HG02840 (cell line): ENCODE data around the gene ADGRB2.

Experiments
- ATAC-seq: cut with Tn5 transposase; IDR thresholded peaks from one replicate; pipeline ENCODE4 v1.9.1; 2021; ENCODE audit warnings: mild to moderate bottlenecking, moderate library complexity, moderate number of reproducible peaks; ENCODE audit not compliant: unreplicated experiment, low FRiP score

The ADGRB2 gene

DNA sequence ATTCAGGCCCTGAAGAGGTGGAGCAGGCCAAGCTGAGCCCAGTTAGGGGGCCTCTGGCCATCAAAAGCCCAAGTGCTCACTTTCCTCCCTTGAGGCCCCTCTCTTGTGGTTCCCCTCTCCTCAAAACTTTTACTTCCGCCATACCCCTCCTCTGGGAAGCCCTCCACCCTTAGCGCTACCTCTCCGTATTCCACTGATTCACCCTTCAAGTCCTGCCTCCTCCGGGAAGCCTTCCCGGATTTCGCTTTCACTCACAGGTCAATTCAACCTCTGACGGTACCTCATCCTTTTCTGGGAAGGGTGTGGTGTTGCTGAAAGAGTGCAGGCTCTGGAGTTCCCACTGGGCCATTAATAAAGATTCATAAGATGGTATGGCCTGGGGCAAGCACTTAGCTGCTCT lies 32.6 kb upstream of the ADGRB2 start:
- no peak for ATAC-seq

GRCh38 chr1:31795801-31796621 lies 31.9 kb upstream of the ADGRB2 start:
- ATAC-seq = no peak

DNA sequence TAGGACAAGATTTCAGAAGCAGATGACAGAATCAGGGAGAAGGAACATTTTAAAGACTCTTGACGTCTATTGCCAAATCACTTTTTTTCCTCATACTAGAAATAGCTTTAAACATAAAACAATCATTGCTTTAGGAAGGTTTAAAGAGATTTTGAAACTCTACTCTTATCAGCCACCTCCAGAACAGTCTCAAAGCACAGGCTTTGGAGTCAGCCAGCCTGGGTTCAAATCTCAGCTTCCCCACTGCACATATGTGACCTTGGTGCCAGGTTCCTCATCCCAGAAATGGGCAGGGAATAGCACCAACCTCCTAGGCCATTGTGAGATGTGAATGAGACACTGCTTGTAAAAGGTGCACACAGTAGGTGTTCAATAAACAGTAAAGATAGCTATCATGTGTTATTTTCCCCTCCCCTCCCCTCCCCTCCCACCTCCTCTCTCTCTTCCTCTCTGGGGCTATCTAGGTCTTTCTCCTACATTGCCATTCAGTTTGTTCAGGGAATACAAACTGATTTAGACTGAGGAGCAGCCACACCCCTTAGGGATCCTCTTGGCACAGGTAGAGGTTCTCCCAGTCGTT lies 31.0 kb upstream of the ADGRB2 start:
- ATAC-seq = no peak

DNA sequence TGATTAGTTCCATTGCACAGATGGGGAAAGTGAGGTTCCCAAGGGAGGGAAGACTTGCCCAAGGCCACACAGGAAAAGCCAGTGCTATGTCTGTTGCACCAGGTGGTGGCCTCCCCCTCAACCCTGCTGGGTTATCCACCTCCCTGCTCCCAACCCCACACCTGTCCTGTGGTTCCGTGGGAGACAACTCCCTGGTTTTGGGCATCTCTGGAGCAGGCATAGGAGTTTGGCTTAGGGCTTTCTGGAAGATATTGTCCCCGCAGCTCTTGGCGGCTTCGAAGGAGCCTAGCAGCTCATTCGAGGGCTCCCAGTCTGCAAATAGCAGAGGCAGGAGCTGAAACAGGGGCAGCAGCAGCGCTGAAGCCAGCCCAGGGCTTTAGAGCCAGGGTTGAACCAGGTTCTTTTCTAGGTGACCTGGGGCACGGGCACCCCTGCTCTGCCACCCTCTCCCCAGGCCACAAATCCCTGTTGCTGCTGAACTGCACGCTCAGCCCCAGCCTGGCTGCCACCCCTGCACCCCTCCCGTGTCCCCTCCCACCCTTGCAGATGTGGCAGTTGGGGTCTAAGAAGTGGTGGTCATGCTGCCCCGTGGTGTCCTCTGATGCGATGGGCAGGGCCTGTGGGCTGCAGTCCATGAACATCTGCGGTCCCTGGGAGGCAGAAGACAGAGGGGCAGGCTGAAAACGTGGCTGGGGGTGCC lies 29.6 kb upstream of the ADGRB2 start:
- no peak for ATAC-seq

GRCh38 chr1:31793086-31793485 lies 28.9 kb upstream of the ADGRB2 start:
- no peak for ATAC-seq

DNA sequence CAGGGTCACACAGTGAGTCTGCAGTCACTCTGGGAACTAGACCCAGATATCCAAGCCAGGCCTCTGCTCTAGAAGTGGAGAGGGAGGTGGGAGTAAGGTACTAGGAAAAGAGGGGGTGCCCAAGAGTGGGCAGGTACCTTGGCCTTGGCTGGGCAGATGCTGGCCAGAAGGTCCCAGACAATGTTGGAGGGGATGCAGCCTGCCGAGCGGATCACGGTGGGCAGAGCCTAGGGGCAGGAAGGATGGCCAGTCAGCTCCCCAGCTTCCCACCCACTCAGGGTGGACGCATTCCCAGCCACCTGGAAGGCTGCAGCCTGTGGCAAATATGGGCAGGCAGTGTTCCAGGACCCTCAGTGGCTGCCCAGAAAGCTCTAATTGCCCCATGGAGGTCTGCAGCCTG lies 28.4 kb upstream of the ADGRB2 start:
- no peak for ATAC-seq

DNA sequence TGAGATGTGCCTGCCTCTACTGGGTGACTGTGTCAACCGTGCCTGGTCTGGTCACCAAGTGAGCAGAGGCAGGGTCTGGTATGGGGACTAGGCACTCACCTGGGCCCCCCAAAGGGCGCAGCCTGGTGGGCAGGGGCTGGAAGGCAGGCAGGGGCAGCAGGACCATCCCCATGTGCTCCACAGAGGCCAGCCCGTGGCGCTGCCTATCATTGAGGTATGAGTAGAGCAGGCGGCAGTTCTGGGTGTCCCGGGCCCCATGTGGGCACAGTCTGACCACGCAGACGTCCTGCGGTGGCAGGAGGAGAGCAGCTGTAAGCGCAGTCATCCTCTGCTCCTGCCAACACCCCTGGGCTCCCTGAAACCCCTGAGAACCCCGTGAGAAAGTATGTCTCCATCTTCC lies 28.0 kb upstream of the ADGRB2 start:
- no peak for ATAC-seq

GRCh38 chr1:31791131-31791858 lies 27.2 kb upstream of the ADGRB2 start:
- ATAC-seq = no peak

DNA sequence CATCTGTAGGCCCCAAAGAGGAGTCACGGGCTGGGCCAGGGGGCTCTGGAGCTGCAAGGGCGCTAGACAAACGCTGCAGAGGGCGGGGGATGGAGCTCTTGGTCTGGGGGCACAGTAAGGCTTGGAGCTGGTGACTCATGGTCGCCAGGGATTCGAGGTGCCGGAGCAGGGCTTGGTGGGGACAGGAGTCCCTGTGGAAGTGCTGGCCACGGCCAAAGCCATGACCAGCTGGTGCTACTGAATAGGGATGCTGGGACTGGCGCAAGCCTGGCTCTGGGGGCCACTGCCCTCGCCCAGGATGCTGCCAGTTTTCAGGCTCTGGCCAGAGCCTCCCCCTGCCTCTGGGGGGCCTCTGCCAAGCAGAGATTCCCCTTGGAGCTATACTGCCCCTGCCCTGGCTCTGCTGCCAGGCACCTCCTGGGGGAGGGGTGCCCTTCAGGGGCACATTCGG lies 26.5 kb upstream of the ADGRB2 start:
- ATAC-seq = no peak

- no peak for ATAC-seq
These were observed 26.0 kb upstream of the ADGRB2 start for GRCh38 chr1:31790140-31790539.

DNA sequence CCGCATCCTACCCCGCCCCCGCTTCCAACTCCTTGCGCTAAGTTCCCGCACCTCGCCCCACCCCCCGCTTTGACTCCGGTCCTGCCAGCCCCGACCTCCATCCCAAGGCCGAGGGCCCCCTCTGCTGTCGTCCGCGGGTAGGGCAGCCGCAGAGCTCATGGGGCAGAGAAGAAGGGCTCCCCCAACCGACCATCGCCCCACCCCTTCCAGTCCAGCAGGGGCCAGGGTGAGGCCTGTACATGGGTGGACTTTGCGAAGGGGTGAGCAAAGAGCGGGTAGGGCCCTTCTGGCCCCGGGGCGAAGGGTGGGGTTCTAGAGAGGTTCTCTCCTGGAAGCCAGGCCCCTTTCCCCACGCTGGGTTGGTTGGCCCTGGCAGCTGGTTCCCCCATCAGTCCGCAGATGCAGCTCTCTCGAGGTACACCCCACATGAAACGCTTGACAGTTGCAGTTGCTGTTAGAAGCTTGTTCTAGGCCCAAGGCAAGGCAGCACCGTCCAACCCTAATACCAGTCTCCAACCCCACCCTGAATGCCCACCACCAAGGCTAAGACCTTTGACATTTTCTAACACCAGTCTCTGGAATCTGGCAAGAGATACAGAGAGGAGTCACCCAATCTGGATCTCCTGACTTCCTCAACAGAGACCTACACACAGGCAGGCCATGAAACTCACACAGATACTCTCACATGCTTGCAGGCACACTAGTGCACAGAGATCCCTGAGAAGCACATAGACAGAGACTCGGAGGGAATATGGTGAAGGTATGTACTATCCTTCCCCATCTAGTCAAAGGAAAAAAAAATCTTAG lies 25.3 kb upstream of the ADGRB2 start:
- ATAC-seq = peak; percentile 38

- peak; percentile 16 for ATAC-seq
These were observed 24.7 kb upstream of the ADGRB2 start for GRCh38 chr1:31788825-31789256.

DNA sequence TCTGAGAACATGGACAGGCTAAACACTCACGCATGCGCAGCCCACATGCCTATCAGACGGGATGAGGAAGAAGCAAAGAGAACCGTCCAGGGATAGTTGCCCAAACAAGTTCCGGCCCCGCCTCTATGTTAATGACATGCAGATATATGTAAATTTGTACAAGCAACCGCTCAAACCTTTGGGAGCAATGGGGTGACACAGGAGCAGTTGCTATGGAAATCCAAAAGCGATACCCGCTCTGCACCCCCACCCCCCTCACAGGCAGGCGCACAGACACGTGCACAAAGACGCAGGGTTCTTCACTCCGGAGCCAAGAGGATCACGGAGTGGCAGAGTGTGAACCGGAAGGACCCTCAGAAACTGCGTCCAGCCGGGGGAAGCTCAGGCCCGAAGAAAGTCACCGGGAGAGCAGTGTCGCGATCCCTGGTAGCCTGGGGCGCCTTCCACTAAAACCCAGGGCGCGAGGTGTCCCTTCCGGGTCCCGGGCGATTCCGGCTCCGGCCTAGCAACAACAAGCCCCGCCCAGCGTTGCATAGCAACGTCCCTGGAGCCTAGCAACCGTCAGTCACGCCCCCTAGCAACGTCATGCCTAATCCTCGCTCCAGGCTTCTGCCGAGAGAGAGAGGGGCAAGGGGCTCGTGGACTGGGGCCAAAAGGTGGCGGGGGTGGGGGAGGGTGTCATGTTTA lies 24.1 kb upstream of the ADGRB2 start:
- peak; percentile 57 for ATAC-seq

DNA sequence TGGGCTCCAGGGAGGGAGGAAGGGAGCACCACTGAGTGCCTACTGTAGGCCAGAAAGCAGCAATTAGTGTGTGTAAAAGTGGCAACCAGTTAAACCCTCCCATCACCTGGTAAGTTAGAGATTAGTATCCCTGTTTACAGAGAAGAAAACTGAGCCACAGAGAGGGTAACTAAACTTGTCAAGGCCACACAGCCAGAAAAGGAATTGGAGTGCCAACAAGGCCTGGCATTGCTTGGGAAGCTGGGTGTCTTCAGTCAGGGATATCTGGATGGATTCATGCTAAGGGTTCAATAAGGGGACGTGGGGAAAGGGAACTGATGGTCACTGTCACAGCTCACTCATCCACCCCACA lies 23.6 kb upstream of the ADGRB2 start:
- ATAC-seq = no peak

- no peak for ATAC-seq
These were observed 23.1 kb upstream of the ADGRB2 start for GRCh38 chr1:31787261-31787660.

DNA sequence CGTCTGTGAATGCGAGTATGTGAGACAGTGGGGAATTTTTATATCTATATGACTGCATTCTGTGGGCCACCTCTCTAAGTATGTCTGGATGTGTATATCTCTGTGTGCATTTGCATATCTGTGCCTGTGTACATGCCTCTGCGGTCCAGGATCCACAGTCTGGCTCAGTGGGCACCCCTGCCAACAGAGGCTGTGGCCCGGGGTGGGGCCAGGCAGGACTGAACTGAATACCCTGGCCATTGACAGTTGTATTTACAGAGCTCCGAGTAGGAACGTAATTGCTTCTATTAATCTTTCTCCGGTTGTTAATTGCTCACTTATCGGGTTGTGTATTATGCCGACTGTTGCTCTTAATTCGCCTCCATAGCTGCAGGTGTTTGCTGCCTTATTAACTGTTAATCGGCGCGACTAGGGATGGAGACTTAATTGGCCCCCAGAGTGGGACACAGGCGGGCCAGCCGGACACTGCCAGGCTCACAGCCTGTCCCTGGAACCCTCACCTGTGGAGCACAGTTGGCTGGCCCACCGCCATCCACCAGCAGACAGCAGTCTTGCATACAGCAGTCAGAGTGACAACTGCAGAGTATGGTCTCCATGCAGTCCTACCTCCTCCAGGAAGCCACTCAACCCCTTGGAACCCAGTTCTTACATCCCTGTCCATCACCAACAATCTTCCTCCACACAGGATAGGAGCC lies 22.4 kb upstream of the ADGRB2 start:
- no peak for ATAC-seq

GRCh38 chr1:31785947-31786290 lies 21.8 kb upstream of the ADGRB2 start:
- no peak for ATAC-seq

DNA sequence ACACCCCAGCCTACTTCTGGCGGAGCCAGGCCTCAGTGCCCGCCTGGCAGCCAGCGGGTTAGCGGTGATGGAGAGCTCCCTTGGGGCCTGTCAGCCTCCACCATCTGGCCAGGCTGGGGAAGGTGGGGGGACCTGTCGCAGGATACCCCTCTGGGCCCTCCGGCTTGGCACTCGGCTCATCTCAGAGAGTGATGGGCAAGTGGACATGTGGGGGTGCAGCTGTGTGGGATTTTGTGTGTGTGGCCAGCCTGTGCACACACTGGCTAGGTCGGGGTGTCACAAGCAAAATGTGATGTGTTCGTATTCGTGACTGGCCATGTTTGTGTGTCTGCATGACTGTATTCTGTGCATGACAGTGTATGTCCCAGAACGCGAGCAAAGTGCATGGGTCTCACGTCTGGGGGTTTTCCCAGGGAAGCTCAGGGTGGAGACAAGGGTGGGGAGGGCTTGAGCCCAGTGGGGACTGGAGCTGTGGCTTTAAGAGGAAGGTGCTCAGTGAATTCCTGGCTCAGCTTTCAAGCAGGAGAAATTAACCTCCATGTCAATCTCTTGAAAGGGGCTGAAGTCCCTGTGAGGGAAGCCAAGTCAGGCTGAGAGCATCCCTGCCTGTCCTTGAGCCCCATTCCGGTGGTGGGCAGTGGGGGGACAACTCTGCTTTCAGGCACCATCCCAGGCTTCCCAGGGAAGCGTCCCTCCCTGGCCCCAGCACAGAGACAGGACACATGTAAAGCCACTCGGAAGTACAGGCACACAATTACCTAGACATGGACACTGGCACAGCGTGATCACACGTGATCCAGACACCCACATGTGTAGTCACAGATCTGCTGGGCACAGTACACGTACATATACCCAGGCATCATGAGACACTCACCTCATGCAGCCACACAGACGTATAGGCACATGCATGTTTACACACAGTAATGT lies 21.1 kb upstream of the ADGRB2 start:
- no peak for ATAC-seq
